Type B pancreatic cell (in vitro differentiated cells): ENCODE measurements around the gene PM20D1. TPM values are rescaled to one million over a fixed set of nuclear protein-coding genes. Genes with fewer than 3 reads are reported as not detected.

ENCODE experiments used
- DNase-seq: peaks from one replicate; pipeline ENCODE4 v3.0.0; 2021; ENCODE audit warnings: mixed read lengths; ENCODE audit not compliant: unreplicated experiment; ENCODE audit errors: extremely low spot score
- H3K27ac Mint-ChIP-seq: 2 replicates; pipeline ENCODE4 v1.8.0; 2021; ENCODE audit warnings: mild to moderate bottlenecking, mixed read lengths
- H3K27me3 Mint-ChIP-seq: 2 replicates; pipeline ENCODE4 v1.8.0; 2021; ENCODE audit warnings: mixed read lengths
- H3K36me3 Mint-ChIP-seq: 2 replicates; pipeline ENCODE4 v1.8.0; 2021; ENCODE audit warnings: mixed read lengths
- H3K4me1 Mint-ChIP-seq: one replicate; pipeline ENCODE4 v1.8.0; 2021; ENCODE audit warnings: mixed read lengths; ENCODE audit not compliant: unreplicated experiment
- H3K4me3 Mint-ChIP-seq: 2 replicates; pipeline ENCODE4 v1.8.0; 2021; ENCODE audit warnings: mild to moderate bottlenecking, mixed read lengths
- H3K9me3 Mint-ChIP-seq: 2 replicates; pipeline ENCODE4 v1.8.0; 2021; ENCODE audit warnings: mixed read lengths
- total RNA-seq: library from RNA; stranded (reverse); gene quantifications from 2 replicates; pipeline ENCODE4 v1.2.1, GENCODE V29; 2021; ENCODE audit warnings: low replicate concordance
- TF ChIP-seq, protein P1 (sequence below): fragments of 200-600 bp; sonication (generic); conservative IDR thresholded peaks from 2 replicates; pipeline ENCODE4 v1.5.0; 2021; ENCODE audit warnings: antibody characterized with exemption, mild to moderate bottlenecking

PM20D1 gene
- total RNA-seq, 1 donor from 2014 or later, result not detected

DNA sequence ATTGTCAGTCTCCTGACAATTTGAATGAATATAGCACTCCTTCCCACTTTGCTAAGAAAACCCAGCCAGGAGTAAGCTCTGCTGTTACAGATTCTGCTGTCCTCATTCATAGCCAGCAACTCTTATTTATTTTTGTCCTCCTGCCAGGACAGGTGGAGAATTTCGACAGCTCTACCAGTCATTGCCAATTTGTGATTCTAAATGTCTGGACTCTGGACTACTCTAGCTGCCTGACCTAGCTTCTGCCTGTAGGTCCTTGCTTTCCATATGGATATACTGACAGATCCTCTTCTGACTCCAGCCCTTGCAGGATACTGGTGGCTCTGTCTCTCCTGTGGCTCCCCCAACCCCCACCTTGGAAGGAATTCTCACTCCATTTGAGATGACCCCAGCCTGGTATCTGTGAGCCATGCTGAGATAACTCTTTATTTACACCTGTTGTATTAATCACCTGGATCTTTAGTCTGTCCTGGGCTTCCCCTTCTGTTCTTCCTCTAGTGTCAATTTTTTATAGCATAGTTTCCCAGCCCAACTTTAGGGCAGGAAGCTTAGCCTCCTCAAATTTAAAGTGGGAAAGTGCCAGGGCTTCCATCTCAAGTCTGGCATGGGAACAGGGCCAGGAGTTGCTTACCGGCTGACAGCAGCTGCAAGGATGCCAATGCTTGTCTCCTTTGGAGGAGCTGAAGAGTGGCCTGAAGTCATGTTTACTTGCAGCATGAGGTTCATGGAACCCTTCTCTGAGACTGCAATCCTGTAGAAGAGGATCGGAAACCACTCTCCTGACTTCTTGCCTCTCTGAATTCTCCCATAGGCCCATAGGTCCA lies 6.7 kb downstream of the PM20D1 start:
- peaks cover 8% of the 10 kb centered on the region for H3K4me1 Mint-ChIP-seq
- H3K4me3 Mint-ChIP-seq, result no peak overlapping the region
- H3K9me3 Mint-ChIP-seq, result no peaks in the 10 kb centered on the region
- H3K36me3 Mint-ChIP-seq, result peaks cover 6% of the 10 kb centered on the region
- no peak overlapping the region for H3K27ac Mint-ChIP-seq
- H3K27me3 Mint-ChIP-seq, result no peaks in the 10 kb centered on the region
- TF ChIP-seq, protein P1, sequence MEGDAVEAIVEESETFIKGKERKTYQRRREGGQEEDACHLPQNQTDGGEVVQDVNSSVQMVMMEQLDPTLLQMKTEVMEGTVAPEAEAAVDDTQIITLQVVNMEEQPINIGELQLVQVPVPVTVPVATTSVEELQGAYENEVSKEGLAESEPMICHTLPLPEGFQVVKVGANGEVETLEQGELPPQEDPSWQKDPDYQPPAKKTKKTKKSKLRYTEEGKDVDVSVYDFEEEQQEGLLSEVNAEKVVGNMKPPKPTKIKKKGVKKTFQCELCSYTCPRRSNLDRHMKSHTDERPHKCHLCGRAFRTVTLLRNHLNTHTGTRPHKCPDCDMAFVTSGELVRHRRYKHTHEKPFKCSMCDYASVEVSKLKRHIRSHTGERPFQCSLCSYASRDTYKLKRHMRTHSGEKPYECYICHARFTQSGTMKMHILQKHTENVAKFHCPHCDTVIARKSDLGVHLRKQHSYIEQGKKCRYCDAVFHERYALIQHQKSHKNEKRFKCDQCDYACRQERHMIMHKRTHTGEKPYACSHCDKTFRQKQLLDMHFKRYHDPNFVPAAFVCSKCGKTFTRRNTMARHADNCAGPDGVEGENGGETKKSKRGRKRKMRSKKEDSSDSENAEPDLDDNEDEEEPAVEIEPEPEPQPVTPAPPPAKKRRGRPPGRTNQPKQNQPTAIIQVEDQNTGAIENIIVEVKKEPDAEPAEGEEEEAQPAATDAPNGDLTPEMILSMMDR, result no peak
- DNase-seq, result no peak

DNA sequence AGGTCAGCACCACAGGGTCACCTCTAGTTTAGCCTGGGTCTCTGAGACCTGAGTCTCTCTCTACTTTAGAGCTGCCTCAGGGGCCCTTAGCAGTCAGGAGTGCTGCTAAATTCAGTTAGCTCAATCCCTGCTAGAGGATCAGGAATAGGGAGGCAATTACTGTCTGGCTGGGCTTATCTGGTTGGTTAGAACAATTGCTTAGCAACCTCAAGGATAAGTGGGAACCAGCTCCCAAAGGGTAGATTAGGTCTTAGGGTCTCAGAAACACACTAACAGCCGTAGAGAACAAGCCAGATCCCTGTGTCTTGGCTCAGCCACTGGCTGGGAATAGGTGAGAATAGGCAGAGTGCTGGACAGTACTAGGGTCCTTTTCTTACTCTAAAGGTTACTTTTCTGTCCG lies 7.7 kb downstream of the PM20D1 start:
- no peak overlapping the region for H3K4me3 Mint-ChIP-seq
- no peaks in the 10 kb centered on the region for H3K27me3 Mint-ChIP-seq
- no peaks in the 10 kb centered on the region for H3K9me3 Mint-ChIP-seq
- TF ChIP-seq, protein P1, result no peak
- peaks cover 6% of the 10 kb centered on the region for H3K36me3 Mint-ChIP-seq
- DNase-seq, result no peak
- H3K4me1 Mint-ChIP-seq, result peaks cover 8% of the 10 kb centered on the region
- H3K27ac Mint-ChIP-seq, result no peak overlapping the region

DNA sequence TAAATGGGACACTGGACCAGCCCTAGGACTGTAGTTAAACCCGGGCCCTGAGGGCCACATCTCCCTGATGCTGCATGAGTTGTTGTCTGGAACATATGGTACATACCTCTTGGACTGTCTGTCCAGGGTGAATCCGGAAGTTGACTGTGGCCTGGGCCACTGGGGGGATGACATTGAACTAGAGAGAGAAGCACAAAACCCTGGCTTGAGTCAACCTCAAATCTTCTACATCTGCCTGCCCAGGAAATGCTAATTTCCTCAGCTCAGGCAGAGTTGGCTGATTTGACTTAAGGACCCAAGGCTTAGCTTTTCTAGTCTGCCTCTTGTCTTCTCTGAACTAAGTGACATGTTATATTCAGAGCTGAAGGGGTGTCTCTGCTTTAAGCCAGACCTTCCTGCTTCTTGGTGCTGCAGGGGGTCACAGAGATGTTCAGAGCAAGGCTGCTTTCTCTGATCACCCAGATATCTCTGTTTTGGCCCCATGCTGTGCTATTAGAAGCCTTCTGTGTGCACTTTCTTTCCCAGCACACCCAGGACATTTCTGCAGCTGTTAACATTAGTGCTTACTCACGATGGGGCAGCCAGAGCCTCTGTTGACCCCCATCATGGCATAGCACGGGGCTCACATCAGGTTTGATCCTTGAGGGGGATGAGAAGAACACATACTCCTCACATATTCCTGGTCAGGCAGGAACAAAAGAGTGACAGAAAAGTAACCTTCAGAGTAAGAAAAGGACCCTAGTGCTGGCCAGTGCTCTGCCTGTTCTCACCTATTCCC lies 9.6 kb downstream of the PM20D1 start:
- Mint-ChIP-seq H3K36me3 (peaks cover 6% of the 10 kb centered on the region), H3K4me3 (no peak overlapping the region), H3K27me3 (no peaks in the 10 kb centered on the region), H3K4me1 (peaks cover 8% of the 10 kb centered on the region), H3K27ac (no peak overlapping the region), H3K9me3 (no peaks in the 10 kb centered on the region)
- no peak for DNase-seq
- TF ChIP-seq, protein P1, result no peak

DNA sequence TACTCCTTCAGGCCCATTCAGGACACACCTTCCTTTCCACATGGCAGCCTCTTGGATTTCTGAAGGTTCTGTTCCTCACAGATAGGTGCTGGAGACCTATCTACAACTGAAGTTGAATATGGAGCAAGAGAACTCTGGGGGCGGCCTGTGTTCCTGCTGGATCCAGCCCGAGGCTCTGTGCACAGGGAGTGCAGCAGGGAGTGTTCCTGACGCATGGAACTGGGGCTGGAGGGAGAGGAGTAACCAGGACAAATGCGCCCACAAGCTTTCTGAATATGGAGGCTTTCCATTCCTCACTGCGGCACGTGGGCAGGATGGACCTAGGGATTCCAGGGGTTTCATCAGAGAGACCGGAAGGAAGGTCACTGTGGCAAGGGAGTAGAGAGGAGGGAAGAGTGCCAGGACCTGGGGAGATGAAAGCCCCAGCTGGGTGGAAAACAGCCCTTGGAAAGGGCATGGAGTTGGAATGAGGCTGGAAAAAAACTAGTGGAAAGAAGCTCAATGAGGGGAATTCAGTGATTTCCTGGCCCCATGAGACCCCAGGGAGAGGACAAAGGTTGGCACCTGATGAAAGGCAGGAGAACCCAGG lies 12.5 kb downstream of the PM20D1 start:
- Mint-ChIP-seq H3K27me3 (no peaks in the 10 kb centered on the region), H3K9me3 (no peaks in the 10 kb centered on the region), H3K27ac (no peak overlapping the region), H3K4me3 (no peak overlapping the region), H3K4me1 (peaks cover 8% of the 10 kb centered on the region), H3K36me3 (no peaks in the 10 kb centered on the region)
- no peak for DNase-seq
- TF ChIP-seq, protein P1, result no peak

DNA sequence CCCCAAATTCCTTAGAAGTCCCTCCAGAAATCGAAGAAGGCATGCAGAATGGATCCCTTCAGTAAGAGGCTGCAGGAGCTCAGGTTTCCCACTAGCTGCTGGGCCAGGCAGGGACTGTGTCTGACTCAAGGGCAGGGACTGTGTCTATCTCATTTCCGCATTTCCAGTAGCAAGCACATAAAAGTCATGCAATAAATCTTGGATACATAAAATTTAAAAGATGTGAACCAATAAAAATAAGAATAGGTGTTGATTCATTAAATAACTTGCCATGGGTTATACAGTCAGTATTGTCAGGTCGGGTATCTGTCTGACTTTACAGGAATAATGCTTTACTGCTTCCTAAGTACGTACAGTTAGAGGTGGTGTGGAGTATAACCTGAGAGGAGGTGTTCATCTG lies 15.2 kb downstream of the PM20D1 start:
- Mint-ChIP-seq H3K4me3 (no peak overlapping the region), H3K36me3 (no peaks in the 10 kb centered on the region), H3K27me3 (no peaks in the 10 kb centered on the region), H3K27ac (no peak overlapping the region), H3K9me3 (no peaks in the 10 kb centered on the region), H3K4me1 (no peaks in the 10 kb centered on the region)
- TF ChIP-seq, protein P1, result no peak
- DNase-seq, result no peak
